SHP77 treated with DMSO at 0.1 percent for 48 hours (cell line): Measurements from ENCODE around the gene PRKCD.

Source experiments
- DNase-seq: peaks from one replicate; lab custom pipeline; 2025; lab: John Stamatoyannopoulos, UW

PRKCD gene

DNA sequence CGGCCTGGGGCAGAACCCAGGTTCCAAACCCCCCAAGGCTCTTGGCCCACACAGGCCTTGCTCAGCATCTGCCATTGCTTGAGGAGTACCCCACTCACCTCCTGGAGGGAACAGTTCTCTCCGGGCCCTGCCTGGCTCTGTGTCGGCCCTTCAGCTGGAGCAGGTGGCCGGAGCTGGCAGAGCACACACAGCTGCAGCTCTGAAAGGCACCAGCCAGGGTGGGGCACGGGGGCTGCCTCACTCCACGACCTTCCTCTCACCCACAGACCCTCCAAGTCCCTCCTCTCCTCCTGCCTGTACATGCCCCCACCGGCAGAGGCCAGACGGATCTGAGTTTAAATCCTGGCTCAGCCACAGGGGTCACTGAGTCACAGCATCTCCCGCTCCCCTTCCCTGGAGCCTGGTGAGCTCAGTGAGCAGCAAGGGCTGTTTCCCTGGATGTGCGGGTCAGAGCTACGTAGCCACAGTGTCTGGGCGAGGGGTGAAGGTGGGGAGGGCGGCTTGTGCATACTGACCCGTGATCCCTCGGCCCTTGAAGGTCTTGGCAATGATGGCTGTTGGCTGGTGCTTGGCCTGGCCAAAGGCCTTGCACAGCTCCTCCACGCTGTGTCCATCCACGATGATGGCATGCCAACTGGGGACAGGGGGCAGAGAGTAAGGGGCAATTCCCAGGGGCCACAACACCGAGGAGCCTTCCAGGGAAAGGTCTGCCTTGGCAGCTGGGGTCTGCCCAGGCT, 71.8 kb downstream of the PRKCD start:
- DNase-seq, result peak; percentile 28

DNA sequence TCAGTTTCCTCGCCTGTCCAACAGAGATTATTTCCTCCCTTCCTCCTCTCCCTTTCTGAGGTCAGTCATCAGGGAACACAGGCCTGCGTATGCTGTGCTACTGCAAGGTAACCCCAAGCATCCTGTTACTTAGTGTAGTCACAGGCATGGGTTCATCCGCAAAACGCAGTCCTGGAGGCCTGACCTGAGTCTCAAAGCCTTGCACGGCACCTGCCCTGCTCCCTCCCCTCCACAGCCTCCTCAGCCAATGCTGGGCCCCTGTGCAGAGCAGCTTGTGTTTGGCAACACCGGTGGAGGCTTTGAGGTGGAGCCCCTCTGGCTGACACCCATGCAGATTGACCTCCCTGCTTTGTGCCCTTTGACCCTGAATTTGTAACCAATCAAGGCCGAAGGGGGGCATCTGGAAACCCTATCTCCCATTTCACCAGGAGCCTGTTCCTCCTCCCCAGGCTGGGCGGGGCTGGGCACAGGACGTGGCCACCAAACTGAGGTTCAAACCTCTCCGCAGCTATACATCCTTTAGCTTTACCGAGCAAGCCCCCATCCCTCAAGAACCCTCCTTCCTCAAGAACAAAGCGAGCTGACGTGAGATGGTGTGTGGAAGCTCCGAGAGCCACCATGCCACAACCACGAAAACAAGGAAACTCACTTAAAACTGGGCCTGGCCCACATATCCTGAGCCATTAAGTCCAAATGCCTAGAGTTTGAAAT, 73.3 kb downstream of the PRKCD start:
- no peak for DNase-seq

DNA sequence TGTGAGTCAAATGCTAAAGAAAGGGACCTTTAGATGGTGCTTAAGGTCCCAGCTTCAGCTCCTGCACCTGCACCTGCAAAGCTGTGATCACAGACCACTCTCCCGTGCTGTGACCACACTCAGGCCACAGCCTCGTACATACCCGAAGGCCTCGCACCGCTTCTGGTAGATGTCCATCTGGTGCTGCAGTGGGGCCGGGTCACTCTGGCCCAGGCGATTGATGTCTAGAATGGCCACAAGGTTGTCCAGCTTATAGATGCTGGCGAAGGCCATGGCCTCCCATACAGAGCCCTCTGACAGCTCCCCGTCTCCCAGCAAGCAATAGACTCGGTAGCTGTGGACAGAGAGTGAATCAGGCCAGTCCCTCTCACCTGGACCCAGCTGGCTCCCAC, 73.8 kb downstream of the PRKCD start:
- no peak for DNase-seq

DNA sequence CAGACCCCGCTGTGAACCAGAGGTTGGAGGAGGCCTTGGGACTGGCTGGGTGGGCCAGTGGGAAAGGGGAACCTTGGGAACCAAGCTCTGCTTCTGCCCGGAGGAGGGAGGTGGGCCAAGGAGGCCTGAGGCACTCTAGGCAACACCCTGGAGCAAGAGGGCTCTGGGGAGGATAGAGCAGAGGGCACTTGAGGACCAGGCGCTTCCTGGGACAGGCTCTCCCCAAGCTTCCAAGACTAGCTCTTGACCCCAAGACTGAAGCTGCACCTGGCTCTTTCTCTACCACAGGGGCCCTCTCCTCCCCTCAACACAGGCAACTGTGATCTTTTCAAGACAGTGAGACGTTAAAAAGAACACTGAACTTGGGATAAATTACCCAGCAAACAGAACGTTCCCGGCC, 74.5 kb downstream of the PRKCD start:
- DNase-seq, result no peak

DNA sequence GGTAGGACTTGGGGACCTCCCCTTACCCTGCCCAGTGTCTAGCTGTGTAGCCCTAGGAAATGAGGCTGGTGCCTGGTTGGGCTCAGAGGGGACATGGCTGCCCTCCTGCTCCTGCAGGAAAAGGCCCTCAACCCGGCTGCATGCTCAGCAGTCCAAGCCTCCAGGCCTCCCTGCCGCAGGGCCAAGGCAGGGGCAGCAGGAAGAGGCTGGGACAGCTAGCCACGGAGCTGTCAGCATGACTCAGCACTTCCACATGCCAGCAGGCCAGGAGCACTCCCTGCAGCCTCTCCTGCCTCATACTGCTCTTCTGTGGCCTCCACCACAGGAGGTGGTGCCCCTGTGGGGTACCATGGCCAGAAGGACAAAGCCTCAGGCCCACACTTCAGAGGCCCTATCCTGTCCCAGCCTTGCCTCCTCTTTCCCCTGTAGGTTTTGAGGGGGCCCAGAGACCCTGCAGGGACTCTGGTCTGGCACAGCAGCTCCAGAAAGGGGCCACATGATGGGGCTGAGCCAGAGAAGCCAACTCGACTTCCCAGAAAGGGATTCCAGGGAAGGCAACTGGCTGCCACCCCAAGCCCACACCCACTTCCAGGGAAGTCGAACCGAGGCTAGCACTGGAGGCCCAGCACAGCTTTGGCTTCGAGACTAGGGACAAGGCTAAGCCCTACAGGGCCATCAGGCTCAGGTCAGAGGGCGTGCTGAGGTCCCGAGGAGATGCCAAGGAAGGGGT, 75.3 kb downstream of the PRKCD start:
- DNase-seq, result peak; percentile 37

DNA sequence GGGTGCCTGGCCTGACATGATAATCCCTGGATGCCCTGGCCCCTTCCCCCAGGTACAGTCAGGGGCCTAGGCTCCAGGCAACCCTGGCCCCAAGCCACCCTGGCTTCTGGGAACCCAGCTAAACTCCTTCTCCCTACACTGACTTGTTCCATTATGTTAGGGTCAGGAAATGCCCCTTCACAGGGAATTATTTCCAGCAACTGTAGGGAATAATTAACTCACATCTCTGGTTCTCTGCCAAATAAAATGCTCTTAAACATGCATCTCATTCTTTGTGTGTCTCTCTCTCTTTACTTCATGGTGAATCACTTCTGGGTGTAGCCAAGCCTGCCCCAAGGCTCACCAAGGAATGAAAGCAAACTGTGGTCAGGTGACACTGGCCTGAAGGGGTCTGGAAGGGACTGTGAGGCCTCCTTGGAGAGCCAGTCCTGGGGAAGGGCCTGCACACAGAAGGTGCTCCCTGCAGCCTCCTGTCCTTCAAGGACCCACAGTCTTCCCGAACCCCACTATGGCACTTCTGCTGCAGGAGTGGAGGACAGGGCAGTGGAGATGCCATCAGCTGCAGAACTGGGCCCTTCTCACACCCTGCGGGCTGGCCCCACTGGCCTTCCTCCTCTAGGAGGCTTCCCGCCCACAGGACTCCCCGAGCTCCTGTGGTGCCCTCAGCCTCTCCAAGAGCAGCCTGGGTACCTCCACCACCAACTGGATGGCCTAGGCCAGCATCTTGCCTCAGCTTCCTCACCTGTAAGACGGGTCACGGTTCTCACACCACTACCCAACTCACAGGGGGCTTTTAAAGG, 77.2 kb downstream of the PRKCD start:
- no peak for DNase-seq

DNA sequence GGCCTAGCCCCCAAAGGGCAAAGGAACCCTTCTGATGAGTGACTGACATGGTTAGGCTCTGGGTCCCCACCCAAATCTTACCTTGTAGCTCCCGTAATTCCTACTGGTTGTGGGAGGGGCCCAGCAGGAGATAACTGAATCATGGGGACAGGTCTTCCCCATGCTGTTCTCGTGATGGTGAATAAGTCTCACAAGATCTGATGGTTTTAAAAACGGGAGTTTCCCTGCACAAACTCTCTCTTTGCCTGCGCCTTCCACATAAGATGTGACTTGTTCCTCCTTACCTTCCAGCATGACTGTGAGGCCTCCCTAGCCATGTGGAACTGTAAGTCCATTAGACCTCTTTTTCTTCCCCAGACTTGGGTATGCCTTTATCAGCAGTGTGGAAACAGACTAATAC, 77.9 kb downstream of the PRKCD start:
- DNase-seq, result no peak

DNA sequence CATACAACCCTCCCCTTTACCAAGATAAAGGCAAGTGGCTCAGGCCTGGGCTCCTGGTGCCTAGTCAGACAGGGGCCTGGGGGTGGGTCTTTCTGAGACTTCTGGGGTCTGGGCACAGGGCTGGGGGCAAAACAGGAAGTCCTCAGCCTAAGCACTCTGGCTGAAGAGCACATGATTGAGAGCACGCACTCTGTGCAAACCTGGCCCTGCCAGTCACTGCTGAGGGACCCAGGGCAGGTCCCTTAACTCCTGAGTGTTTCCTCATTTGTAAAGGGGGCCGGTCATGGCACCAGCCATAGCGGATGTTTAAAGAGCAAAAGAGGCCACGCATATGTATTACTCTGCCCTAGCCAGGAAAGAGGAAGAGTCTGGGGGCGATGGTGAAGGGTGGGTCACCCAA, 78.8 kb downstream of the PRKCD start:
- DNase-seq, result no peak

DNA sequence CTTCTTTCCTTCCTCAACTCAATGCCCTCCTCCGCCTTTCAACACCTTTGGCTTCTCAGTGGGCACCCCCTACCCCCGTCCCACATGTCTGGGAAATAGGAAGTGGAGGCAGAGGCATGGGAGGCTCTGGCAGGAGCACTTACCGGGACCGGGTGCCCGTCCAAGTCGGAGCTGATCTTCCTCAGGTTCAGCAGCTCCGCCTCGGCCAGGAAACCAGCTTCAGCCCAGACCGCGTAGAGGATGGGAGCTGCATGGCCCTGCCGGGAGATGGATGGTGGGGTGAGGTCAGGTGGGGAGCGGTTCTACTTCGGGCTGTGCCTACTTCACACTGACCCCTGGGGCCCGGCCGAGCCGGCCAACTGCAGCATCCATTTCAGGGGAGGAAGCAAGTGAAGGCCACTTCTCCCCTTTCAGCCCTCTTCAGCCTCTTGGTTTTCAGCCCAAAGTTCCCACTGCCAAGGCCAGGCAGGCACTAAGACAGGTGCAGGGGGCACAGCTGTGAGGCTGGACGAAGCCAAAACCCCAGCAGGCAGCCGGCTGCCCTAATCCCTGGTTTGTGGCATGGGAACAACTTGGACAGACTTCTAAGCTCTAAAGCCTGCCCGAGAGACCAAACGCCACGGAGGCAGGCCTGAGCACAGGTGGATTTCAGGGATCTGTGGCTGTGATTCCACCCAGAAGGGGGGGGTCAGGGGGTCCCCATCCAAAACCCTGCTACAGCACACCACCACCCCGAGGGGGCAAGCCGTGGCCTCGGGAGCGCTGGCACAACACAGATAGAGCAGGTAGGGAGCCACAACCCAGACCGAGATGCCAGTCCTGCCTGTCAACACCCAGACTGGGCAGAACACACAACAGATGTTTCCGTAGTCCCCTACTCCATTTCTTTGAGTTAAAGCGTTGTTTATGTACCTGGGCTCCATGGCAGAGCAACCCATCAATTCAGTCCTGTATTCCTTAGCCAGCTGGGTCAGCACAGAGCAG, 80.3 kb downstream of the PRKCD start:
- DNase-seq, result no peak

DNA sequence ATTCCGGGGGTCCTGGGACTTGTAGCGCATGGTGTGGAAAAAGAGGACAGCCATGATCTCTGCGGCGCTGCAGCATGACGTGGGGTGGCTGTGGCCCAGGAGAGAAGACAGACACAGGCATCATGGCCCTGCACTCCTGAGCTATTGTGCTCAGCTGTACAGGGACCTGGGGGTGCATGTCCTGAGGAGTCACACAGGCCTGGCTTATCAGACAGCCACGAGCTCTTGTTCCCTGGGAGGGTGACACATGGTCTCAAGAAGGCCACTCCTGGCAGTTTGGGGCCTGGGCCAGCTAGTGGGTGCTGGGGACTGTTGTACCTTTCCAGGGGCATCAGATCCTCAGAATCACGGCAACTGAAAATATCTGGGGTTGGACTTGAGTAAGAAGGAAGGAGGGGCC, 81.1 kb downstream of the PRKCD start:
- no peak for DNase-seq
